GM21390 (cell line): Measurements from ENCODE around the gene NEMP2.

ENCODE experiments used
- ATAC-seq: cut with Tn5 transposase; IDR thresholded peaks from one replicate; pipeline ENCODE4 v1.9.1; 2021; ENCODE audit not compliant: unreplicated experiment

The NEMP2 gene, protein sequence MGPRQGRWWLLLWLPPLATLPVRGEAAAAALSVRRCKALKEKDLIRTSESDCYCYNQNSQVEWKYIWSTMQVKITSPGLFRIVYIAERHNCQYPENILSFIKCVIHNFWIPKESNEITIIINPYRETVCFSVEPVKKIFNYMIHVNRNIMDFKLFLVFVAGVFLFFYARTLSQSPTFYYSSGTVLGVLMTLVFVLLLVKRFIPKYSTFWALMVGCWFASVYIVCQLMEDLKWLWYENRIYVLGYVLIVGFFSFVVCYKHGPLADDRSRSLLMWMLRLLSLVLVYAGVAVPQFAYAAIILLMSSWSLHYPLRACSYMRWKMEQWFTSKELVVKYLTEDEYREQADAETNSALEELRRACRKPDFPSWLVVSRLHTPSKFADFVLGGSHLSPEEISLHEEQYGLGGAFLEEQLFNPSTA

DNA sequence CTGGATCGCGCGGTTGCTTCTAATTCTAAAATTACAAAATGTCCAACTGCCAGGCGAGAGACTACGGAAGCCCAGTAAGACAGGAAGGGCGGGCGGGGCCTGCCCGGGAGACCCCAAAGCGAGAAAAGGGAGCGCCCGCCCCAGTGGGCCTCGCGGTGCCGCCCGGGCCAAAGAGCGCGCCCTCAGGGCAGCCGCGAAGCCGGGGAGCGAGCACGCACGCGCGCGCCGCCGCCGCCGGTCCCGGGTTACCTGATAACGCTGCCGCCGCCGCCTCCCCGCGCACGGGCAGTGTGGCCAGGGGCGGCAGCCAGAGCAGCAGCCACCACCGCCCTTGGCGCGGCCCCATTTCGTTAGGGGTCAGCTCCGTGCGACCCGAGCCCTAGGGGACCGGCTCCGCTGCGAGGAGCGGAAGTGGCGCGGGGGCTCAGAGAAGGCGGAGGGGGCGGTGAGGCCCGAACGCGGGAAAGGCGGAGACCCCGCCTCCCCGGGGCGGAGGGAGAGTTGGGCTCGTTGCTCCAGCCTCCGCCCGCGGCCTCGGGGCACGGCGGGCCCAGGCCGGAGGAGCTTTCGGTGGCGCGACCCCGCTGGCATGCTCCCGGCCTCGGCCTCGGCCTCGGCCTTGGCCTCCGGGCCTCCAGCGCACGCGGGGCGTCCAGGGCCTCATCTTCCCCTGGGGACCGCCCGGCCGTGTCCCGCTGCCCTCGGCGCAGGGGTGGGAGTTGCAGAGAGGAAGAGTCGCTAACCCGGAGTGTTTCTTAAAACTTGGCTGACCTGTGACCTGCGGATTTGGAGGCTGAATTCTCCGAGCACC is at the start of gene NEMP2:
TSS of gene NEMP2 (minus strand) at position 413 of the 811 bp plus-strand sequence. CDS start at position 346, 67 bp downstream.
- ATAC-seq, result peak; percentile 70

DNA sequence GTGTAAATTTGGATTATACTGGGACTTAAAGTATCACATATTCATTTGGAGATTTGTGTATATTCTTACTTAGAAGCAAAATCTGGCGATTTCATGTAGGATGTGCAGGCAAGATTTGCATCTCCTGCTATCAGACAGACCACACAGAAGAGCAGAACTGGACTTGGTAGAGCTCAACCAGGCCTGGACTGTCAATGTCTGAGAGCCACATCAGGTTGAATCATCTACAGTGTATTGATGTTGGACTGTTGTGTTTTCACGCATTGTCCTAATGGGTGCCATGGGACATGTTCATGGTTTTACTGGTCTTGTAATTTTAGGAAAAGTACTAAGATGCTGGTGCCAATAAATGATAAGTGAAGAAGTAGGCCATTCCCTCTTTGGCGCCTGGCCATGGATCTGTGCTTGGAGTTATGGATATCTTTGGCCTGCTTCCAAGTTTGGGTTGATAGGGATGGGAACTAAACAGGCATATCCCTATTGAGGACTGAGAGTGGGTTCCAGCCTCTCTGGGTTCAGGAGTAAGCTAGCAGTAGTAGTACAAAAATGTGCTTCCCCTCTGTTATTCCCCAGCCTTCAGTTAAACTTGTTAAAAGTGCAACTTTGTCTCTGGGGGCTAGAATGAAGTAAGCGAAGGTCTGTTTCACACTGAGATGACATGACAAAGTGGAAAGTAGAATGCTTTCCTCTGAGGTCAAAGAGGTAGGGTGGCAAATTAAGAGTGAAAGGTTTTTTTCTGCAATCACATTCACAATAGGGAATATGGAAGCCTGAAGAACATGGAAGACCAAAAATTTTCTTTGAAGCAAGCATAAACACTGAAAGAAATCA is 49.2 kb upstream of the NEMP2 start:
- ATAC-seq, result peak; percentile 67

DNA sequence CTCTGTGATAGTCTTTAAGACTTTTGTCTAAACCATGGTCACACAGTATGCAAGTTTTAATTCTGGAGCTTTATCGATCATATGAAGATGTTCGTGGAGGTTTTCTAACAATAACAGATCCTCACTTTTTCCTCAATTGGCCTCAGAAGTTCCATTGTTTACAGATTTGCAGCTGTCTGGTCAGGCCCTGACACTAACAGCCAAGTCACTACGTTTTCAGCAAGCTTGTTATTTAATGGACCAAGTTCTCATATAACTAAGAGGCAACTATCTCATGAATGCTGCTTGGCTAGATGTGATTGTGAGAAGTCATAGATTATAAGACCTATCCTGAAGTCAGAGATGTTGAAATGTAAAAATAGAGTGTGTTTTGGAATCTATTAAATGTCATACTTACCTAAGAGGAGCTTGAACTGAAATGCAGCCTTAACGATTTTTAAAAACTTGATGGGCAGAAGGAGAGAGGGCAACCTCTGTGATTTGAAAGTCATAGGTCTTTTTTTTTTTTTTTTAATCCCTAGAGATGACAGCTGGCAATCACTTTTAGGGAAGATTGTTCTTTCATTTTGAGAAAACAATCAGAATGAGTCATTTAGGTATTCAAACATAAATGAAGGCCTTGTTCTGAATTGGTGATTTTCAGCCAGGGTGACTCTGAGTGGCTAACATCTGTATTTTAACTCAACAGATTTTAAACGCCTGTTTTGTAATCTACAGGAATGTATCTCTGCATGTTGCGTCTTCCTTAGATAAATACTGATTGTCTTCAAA is 48.4 kb upstream of the NEMP2 start:
- peak; percentile 54 for ATAC-seq

DNA sequence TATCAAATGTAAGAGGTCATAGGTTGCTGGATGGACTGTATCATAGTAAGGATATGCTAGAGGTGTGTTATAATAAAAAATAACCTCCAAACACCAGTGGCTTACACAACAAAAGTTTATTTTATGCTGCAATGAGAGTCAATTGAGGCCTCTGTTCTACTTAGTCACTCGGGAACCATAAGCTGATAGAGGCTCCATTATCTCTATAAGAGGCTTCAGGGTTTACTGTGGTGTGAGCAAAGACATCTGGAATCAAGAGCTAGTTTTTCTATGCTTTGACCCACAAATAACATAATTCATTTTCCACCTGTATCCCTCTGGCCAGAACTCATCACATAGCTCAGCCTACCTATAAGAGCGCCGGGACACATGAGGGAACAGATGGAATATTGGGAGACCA is 47.5 kb upstream of the NEMP2 start:
- no peak for ATAC-seq

DNA sequence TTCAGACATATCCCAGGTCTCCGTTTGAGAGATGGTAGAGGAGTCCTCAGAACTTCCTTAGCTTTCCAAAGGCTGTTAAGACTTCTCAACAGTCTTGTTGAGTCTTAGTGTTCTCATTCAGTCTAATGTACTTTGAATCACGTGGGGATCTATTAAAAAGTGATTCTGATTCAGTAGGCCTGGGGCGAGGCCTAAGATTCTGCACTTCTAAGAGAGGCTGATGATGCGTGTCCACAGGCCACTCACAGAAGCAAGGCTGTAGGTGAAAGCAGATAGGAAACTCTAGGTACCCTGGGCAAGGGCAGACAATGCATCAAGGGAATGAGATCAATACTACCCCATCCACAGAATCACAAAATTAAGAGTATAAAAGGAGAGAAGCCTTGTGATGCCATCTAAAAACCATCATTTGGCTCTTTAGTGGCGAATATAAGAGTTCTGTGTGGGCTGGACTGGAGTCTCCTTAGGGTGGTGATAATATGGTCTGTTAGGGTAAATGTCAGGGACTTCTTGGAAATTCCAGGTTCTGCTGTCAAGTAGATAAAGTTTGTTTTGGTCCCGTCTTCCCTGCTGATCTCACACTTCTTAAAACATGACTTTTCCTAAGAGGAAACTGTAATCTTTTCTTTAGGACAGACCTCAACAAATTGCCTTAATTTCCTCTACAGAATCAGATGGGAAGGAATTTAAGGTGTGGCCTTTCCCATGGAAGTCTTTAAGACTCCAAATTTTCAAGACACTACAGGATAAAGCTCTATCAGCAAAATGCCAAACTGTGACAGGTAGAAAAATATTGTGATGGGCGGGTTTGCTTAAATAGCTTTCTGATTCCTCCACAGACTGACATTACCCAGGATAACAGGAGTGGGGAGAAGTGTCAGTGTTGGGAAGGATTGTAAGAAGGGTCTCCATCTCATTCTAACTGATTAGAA is 45.7 kb upstream of the NEMP2 start:
- no peak for ATAC-seq

DNA sequence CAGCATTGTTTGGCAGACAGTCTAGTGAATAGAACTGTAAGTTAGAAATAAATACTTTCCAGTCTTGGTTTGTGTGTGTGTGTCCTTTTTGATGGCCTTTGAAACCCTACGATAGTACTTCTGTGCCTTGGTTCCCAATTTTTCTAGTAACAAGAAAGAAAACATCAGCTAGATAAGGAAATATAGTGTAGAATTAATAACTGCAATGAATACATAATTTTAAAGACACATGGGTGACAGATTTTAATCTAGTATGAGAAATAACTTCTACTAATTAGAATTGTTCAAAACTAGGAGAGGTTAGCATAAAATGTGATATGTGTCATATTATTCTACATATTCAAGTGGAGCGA is 44.5 kb upstream of the NEMP2 start:
- no peak for ATAC-seq

DNA sequence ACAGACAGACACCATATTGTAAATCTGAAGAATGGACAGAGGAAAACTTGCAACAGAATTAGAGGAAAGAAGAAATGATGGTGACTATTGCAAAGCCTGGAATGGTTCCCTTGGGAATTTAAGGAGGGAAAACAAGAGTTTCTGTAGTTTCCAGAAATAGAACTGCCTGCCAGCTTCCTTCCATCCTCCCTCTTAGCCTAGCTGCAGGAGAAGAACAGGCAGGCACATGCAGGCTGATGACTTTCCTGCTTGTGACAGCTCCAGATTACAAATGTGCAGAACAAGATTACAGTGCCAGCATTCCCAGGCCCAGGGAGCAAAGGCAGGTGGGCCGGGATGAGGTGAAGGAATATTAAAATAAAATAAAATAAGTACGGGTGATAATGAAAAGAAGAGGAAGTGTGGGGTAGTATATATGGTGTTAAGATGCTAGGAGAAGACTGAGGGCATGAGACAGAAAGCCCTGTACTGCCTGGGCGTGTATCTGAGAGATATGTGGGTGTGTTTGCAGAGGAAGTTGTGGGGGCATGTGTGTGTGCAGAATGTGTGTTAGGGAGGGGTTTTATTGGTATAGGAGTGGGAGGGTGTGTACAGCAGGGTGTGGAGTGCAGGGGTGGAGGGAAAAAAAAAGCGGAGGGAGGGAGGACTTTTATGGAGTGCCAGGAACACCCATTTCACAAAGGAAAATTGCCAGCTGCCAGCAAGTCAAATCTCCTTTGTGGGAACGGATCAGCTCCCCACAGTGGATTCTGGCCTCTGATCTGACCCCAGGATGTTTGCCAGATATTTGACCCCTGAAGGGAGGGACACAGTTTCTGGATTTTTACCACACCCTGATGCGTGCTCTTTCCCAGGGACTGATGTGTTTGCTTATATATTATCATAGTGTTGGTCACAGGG is 43.9 kb upstream of the NEMP2 start:
- peak; percentile 47 for ATAC-seq

DNA sequence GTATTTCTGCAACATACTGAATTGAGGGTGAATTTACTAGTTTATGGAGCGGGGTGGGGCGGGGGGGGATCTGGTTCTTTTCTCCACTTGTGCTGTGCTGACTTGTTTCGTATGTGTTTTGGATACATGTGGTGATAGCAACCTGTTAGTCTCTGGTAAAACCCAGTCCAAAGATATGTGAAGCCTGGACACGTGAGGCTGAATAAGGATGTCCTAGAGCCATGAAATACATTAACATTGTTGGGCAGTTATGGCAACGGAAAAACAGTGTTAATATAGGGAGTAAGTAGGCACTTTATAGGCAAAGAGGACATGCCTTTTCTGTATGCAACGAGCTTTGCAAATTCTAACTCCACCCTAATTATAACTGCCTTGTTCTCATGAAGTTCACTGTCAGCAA is 42.1 kb upstream of the NEMP2 start:
- ATAC-seq, result no peak

DNA sequence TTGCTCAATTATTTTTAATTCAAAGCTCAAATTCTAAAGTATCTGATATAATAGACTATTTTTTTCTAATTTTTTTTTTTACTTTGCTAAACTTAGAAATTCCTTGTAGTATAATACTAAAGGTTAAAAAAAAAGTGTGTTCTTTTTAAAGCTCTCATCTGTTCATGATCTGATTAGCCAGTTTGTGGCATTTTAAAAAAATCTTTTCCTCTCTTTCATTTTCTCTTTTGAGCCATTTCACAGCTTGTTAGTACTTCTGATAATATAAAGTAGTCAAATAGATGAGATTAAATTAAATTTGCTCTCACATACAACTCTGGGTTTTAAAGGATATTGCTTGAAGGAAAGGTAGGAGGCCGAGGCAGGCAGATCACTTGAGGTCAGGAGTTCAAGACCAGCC is 40.7 kb upstream of the NEMP2 start:
- no peak for ATAC-seq

DNA sequence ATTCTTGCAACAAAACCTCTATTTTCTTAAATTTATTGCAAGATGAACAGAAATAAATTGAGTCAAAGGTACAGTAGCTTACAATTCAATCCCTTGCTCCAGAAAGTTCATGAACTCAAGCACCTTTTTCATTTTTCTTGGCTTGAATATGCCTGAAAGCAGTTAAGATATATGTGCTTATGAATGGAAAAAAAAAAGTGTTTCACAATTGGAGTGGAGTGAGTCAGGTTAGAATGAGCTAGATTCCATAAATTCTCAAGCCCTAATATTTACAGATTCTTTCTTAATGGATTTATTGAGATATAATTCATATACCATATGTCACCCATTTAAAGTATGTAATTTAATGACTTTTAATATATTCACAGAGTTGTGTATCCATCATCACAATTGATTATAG is 39.6 kb upstream of the NEMP2 start:
- no peak for ATAC-seq

DNA sequence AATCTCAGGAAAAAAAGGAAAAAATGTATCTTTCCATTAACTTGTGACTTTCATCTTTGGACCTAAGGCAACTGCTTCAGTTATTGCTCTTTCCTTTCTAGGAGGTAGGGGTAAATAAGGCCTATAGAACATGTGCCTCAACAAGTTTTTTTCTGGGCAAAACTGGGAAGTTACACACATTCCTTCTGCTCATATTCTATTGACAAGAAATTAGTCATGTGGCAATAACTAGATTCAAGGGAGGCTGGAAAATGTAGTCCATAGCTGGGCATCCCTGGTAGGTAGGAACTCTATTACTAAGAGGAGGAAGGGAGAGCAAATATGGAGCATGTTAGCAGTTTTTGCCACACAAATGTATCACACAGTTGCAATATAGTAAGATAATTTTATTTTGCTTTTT is 37.7 kb upstream of the NEMP2 start:
- ATAC-seq, result no peak

DNA sequence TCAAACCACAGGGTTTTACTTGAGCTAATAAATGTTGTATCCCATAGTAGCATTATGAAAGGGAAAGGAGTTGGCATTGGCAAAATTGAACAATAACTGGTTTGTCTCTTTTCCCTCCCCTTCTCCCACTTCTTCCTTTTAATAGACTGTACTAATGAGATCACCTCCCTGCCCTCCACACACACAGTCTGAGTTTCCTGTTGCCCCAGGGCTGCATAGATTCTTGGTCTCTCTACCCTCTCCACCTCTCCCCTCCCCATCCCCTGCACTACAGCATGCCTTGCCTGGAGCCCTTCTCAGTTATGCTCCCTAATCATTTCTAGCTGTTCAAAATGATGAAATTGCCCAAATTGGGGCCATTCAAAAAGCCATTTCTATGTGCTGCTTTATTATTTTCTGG is 37.2 kb upstream of the NEMP2 start:
- ATAC-seq, result no peak

DNA sequence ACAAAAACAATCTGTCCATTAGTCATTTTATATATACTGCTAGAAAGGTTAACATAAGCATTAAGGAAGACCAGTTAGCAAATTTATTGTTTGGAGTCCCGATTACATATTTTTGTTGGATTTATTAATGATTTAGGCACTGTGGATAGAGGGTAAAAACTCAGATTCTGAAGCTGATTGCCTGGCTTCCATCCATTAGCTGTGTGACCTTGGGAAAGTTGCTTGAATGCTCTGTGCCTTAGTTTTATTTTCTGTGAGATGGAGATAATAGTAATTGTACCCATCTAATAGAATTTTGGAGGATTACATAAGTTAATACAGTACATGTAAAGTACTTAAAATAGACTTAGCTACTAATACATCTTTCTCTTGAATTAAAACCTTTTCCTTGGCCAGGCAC is 36.3 kb upstream of the NEMP2 start:
- no peak for ATAC-seq

DNA sequence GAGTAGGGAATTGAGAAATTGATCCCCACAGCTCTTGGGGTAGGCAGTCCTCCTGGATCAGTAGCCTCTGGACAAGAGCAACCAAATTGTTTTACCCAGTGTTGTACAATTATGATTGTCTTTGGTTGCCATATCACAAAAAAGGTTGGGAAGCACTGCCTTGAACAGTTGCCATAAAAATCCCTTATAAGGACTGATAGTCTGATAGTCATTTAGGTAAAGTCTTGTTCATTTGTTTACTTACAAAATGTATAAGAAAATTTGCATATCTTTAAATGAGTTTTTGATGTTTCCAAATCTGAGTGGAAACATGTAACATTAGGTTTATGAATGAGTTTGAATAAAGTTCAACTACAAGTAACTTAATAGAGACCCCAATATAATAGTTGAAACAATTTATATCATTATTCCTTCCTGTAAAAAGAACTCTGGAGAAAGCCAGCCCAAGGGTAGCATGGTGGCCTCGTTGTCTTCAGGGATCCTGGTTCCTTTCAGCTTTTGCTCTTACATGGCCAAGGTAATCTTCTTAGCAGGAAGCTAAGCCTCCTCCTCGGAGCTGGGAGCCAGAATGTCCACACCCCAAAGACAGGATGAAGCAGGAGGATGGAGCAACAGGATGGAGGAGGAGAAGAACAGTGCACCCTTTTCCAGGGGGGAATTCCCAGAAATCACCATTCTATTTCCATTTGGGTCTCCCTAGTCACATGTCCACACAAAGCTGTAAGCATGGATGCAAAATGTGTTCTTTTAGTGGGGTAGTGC is 35.7 kb upstream of the NEMP2 start:
- no peak for ATAC-seq

DNA sequence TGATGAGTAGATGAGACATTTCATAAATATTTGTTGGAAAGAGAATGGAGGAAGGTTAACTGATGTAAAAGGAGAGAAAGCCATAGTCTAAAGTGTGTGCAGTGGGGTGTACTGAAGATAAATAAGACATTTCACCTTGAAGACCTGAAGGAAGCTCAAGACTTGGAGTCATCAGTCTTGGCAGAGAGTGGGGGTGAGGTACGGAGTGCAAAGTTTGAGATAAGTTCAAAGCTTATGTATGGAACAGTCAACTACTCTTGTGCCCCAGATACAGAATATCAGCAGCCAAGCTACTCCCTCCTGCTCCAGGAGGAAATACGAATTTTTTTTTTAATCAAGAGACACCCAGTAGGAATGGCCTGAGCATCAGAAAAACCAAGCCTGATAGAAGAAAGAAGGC is 30.3 kb upstream of the NEMP2 start:
- no peak for ATAC-seq

DNA sequence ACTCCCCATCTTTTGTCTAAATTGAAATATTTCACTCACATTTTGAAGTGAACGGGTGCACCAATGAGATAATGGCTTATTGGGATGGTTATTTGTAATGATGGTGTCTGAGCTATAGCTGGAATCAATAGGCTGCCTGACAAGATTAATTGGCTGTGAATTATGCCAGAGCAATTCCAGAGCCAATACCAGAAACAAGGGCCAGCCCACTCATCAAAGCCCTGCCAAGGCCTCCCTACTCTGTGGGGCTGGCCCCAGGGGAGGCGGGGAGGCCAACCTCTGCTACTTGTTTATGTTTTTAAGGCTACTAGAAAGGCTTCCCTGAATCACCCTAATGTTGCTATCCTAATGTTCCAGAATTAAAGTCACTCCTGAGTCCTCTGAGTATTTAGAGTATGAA is 29.1 kb upstream of the NEMP2 start:
- ATAC-seq, result no peak

DNA sequence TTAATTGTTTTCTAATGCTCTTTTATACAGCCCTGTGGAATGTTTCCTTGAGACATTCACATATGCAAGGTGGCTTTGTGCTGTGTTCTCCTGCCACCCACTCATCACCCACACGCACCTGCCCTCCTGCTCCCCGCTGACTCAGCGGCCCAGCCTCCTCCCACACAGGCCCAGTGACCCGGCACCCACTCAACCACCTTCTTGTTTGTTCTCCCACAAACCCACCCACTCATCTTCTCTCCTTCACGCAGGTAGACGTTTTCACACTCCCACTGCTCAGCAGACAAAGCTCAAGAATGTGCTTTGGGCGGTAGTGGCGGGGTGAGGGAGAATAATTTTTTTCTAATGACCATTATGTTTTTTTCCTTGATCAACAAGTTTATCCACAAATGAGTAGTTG is 28.6 kb upstream of the NEMP2 start:
- no peak for ATAC-seq

DNA sequence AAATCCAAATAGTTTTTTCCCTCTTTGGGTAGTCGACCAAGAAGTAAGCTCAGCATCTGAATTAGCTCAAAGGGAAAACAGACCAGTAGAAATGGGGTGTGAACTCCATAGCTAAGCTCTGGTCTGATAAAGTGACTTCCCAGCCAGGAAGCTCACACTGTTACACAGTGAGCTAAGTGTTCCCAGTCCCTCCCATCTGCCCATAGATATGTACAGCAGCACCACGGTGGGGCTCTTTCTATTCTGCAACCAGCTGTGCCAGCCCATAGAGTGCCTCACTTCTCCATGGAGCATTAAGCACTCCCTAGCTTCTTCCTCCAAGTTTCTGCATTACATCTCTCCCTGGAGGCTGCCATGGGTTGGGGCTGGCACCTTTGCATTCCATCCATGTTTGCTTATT is 27.6 kb upstream of the NEMP2 start:
- no peak for ATAC-seq
